Tibial nerve (tissue), 4 donors: ENCODE measurements around the gene AOAH. TPM values are rescaled to one million over a fixed set of nuclear protein-coding genes. Genes with fewer than 3 reads are reported as not detected.

Experiments used
- DNase-seq, 2 donors: peaks; one replicate each; pipeline ENCODE4 v3.0.0-alpha.2; 2019; ENCODE audit warnings: low spot score in 2 of 2
- H3K27ac ChIP-seq, 4 donors: fragments of 200-600 bp; sonication (generic) in 3 of 4; one replicate each; pipeline ENCODE4 v1.5.1; 2017 to 2019; ENCODE audit warnings: mild to moderate bottlenecking in 1 of 4
- H3K27me3 ChIP-seq, 2 donors: fragments of 200-600 bp; sonication (generic) in 1 of 2; one replicate each; pipeline versions ENCODE4 v1.5.1 to v1.6.0; 2017 to 2019
- H3K36me3 ChIP-seq, 3 donors: fragments of 200-600 bp; sonication (generic); one replicate each; pipeline ENCODE4 v1.5.1; 2018 to 2019
- H3K4me1 ChIP-seq, 4 donors: fragments of 200-600 bp; sonication (generic) in 3 of 4; one replicate each; pipeline ENCODE4 v1.5.1; 2017 to 2019
- H3K4me3 ChIP-seq, 4 donors: fragments of 200-600 bp; sonication (generic) in 3 of 4; one replicate each; pipeline ENCODE4 v1.5.1; 2017 to 2019; ENCODE audit warnings: mild to moderate bottlenecking in 1 of 4, moderate library complexity in 1 of 4
- H3K9me3 ChIP-seq, 4 donors: fragments of 200-600 bp; sonication (generic) in 3 of 4; one replicate each; pipeline ENCODE4 v1.5.1; 2017 to 2019
- EP300 ChIP-seq, 2 donors: sonication (generic); formaldehyde crosslinking; IDR thresholded peaks; one replicate each; pipeline ENCODE4 v1.6.1; 2017; ENCODE audit warnings: antibody characterized with exemption in 2 of 2, mild to moderate bottlenecking in 1 of 2
- POLR2A ChIP-seq, 2 donors: fragments of 450-650 bp; IDR thresholded peaks; one replicate each; pipeline ENCODE4 v1.6.1; 2017; ENCODE audit warnings: antibody characterized with exemption in 2 of 2, mild to moderate bottlenecking in 2 of 2, moderate library complexity in 2 of 2
- WGBS, 2 donors: methylation state at CpG; one replicate each; pipeline ENCODE4 v1.1.5; 2018; 5-methylcytosine and 5-hydroxymethylcytosine counted together
- total RNA-seq, 4 donors: library from RNA; depleted of rRNA; stranded (reverse); fragments of >200 nt; gene quantifications; one replicate each; pipeline ENCODE4 v1.1.0, GENCODE V29; 2016
- TF ChIP-seq, protein P1 (sequence below), 5 experiments: fragments of 200-600 bp in 3 of 5; fragments of 450-650 bp in 2 of 5; sonication (generic) in 3 of 5; IDR thresholded peaks; one replicate each; pipeline ENCODE4 v1.5.1; 2016 to 2019; ENCODE audit warnings: antibody characterized with exemption in 5 of 5, mild to moderate bottlenecking in 3 of 5, moderate library complexity in 2 of 5

AOAH gene
- total RNA-seq, 4 donors from 2014 or later, result 7.5 to 17.8 (median 9.1) TPM

DNA sequence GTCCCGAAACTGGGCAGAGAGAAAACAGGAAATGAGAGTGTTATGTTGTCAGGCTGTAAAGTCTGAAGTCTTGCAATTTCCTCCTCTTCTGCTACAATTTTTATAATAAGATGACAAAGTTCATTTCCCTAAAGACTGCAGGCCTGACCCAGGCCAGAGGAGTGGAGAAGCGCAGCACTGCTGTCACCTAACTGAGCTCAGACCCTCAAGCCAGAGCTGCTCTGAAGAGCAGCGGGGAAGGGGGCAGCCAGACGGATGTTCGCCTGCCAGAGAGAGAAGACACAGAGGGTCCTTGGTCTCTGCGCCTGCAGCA is 12.6 kb upstream of the AOAH start:
- WGBS, 2 donors, result 63 to 72% methylated on average over 6 of the region's 6 CpGs
- TF ChIP-seq EP300 (IDR thresholded peaks at IDR 0.05) (peak in 1 of 2 donors; percentile 37), POLR2A (IDR thresholded peaks at IDR 0.05) (no peak)
- peaks cover 0 to 5% (median 0%) of the 10 kb centered on the region in 4 donors for H3K4me1 ChIP-seq
- no peak overlapping the region for H3K4me3 ChIP-seq
- H3K27me3 ChIP-seq, result no peaks in the 10 kb centered on the region
- no peak for DNase-seq
- H3K36me3 ChIP-seq, result no peaks in the 10 kb centered on the region
- peak overlapping the region in 3 of 4 donors; percentile 29 to 57 (median 54) for H3K27ac ChIP-seq
- H3K9me3 ChIP-seq, result peaks cover 0 to 9% (median 0%) of the 10 kb centered on the region in 4 donors

DNA sequence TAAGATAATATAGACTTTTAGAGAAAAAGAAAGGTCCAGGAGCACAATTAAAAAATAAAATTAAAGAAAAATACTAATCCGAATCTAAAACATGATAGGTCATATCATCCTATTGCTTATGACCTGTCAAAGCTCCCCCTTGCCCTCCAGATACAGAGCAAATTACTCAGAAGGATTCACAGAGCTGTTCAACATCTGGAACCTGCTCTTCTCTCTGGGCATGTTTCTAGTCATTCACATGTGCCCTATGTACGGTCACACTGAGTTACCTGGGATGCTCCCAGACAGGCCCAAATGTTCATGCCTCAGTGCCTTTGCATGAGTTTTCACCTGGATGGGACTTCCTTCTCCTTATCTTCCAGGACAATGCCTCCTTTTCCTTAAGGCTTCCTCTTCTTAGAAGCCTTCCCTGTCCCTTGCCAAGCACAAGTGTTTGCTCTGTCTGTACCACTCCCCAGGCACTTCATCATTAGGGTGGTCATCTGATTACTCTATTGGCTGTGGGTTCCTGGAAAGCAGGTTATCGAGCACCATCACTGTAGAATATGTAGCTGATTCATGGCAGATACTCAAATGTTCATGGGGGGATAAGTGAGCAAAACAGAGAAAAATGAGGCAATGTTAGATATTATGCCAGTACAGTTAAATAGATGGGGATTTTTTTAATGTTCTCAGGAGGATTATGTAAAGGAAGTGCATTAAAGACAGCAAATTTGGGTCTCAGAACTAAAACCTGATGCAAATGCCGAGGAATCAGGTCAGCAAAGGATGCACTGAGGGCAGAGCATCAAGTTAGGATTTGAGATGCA is 12.0 kb upstream of the AOAH start:
- peak overlapping the region in 1 of 4 donors; percentile 29 for H3K27ac ChIP-seq
- WGBS, 2 donors, result 76 to 80% methylated on average over 4 of the region's 4 CpGs
- DNase-seq, result no peak
- no peak overlapping the region for H3K4me3 ChIP-seq
- TF ChIP-seq, protein P1, sequence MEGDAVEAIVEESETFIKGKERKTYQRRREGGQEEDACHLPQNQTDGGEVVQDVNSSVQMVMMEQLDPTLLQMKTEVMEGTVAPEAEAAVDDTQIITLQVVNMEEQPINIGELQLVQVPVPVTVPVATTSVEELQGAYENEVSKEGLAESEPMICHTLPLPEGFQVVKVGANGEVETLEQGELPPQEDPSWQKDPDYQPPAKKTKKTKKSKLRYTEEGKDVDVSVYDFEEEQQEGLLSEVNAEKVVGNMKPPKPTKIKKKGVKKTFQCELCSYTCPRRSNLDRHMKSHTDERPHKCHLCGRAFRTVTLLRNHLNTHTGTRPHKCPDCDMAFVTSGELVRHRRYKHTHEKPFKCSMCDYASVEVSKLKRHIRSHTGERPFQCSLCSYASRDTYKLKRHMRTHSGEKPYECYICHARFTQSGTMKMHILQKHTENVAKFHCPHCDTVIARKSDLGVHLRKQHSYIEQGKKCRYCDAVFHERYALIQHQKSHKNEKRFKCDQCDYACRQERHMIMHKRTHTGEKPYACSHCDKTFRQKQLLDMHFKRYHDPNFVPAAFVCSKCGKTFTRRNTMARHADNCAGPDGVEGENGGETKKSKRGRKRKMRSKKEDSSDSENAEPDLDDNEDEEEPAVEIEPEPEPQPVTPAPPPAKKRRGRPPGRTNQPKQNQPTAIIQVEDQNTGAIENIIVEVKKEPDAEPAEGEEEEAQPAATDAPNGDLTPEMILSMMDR (IDR thresholded peaks at IDR 0.05), result no peak
- no peak for TF ChIP-seq POLR2A (IDR thresholded peaks at IDR 0.05)
- no peak for TF ChIP-seq EP300 (IDR thresholded peaks at IDR 0.05)
- H3K4me1 ChIP-seq, result peaks cover 0 to 5% (median 0%) of the 10 kb centered on the region in 4 donors
- no peaks in the 10 kb centered on the region for H3K36me3 ChIP-seq
- H3K9me3 ChIP-seq, result peaks cover 0 to 9% (median under 1%) of the 10 kb centered on the region in 4 donors
- H3K27me3 ChIP-seq, result no peaks in the 10 kb centered on the region

DNA sequence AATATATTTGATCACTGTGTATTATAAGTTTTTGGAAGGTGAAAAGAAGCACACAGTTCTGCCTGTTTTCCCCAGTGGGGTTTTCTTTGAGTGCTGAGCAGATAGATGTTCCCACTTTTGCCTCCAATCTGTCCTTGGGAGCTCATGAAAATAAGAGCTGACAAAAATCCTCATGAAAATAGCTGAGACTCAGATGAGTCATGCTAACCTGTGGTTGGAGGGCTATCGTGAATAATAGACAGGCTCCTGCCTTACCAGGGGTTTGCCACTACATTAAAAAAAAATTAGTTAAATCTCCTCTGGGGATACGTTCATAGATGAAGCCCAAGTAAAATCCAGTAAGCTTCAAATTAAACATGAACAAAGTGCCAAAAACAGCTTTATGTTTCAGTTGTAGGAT is 10.9 kb upstream of the AOAH start:
- Histone ChIP-seq H3K4me3 (no peak overlapping the region), H3K4me1 (peaks cover 0 to 5% (median 0%) of the 10 kb centered on the region in 4 donors), H3K27me3 (no peaks in the 10 kb centered on the region), H3K9me3 (peaks cover 0 to 9% (median 1%) of the 10 kb centered on the region in 4 donors), H3K27ac (no peak overlapping the region), H3K36me3 (no peaks in the 10 kb centered on the region)
- 72 to 75% methylated on average over 2 of the region's 2 CpGs for WGBS, 2 donors
- DNase-seq, result no peak
- TF ChIP-seq, protein P1 (IDR thresholded peaks at IDR 0.05), result no peak
- TF ChIP-seq POLR2A (IDR thresholded peaks at IDR 0.05), result no peak
- TF ChIP-seq EP300 (IDR thresholded peaks at IDR 0.05), result no peak

DNA sequence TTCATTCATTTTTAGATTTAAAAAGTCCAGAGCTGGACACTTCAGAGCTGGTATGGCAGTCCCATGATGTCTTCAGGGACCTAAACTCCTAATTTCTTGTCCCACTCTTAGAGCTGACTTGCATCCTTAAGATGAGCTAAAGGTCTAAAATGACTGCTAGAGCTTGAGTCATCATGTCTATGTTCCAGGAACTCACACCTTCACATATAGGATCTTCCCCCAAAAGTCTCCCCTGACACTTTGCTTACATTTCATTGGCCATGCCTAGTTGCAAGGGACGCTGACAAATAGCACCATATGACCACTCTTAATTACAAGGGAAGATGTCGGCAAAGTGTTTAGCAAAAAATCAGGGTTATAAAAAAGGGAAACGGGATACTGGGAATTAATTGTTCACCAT is 10.4 kb upstream of the AOAH start:
- Histone ChIP-seq H3K27me3 (no peaks in the 10 kb centered on the region), H3K27ac (no peak overlapping the region), H3K4me1 (peaks cover 0 to 5% (median 0%) of the 10 kb centered on the region in 4 donors), H3K4me3 (no peak overlapping the region), H3K9me3 (peaks cover 0 to 12% (median 1%) of the 10 kb centered on the region in 4 donors), H3K36me3 (no peaks in the 10 kb centered on the region)
- WGBS, 2 donors, result 90 to 92% methylated on average over 3 of the region's 3 CpGs
- TF ChIP-seq POLR2A (IDR thresholded peaks at IDR 0.05) (no peak), EP300 (IDR thresholded peaks at IDR 0.05) (no peak)
- TF ChIP-seq, protein P1 (IDR thresholded peaks at IDR 0.05), result no peak
- DNase-seq, result no peak

DNA sequence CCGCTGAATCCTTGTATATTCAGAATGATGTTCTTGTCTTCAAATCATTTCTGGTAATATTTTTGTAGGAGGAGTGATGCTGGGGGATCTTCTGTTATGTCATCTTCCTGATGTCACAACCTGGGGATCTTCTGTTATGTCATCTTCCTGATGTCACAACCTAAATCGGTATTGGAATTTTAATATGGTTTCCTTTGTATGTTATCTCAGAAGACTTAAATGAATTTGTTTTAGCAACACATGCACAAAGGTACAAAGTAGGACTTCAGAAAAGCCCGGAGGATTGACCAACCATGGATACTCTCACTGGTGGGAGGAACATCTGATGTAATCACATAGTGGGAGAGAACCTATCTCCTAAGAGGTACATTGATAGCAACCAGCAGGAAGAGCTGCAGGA is 9.1 kb upstream of the AOAH start:
- no peak for DNase-seq
- Histone ChIP-seq H3K27ac (no peak overlapping the region), H3K4me3 (no peak overlapping the region), H3K4me1 (peaks cover 0 to 2% (median 0%) of the 10 kb centered on the region in 4 donors), H3K27me3 (no peaks in the 10 kb centered on the region), H3K9me3 (peaks cover 0 to 23% (median 1%) of the 10 kb centered on the region in 4 donors), H3K36me3 (no peaks in the 10 kb centered on the region)
- TF ChIP-seq, protein P1 (IDR thresholded peaks at IDR 0.05), result no peak
- TF ChIP-seq POLR2A (IDR thresholded peaks at IDR 0.05) (no peak), EP300 (IDR thresholded peaks at IDR 0.05) (no peak)
- WGBS, 2 donors, result 96 to 97% methylated on average over 3 of the region's 3 CpGs
